Right lobe of liver (tissue), 6 donors: Measurements from ENCODE around the gene USP44. TPM values are rescaled to one million over a fixed set of nuclear protein-coding genes. Genes with fewer than 3 reads are reported as not detected.
"Not testable (repeated sequence)": the region's sequence is repeated elsewhere in the genome, so short reads cannot be mapped to it uniquely, and the experiment has no call there.

Experiments
- ATAC-seq, 4 donors: fragments of 200-7000 bp; cut with Tn5 transposase; one replicate each; pipeline ENCODE4 v1.9.1; 2020; ENCODE audit warnings: mild to moderate bottlenecking in 4 of 4, moderate library complexity in 4 of 4
- DNase-seq, 3 donors: peaks; one replicate each; pipeline ENCODE4 v3.0.0-alpha.2; 2020
- H3K27ac ChIP-seq, 3 donors: fragments of 200-600 bp; one replicate each; pipeline ENCODE4 v1.8.0; 2022
- H3K27me3 ChIP-seq, 2 donors: fragments of 200-600 bp; one replicate each; pipeline ENCODE4 v1.8.0; 2022
- H3K36me3 ChIP-seq, 4 donors: fragments of 200-600 bp; sonication (generic) in 1 of 4; one replicate each; pipeline versions ENCODE4 v1.5.1 to v1.8.0; 2017 to 2022; ENCODE audit warnings: control low read depth in 1 of 4
- H3K4me1 ChIP-seq, 4 donors: fragments of 200-600 bp; sonication (generic) in 1 of 4; one replicate each; pipeline versions ENCODE4 v1.5.1 to v1.8.0; 2017 to 2022; ENCODE audit warnings: control low read depth in 1 of 4
- H3K4me3 ChIP-seq, 3 donors: fragments of 200-600 bp; one replicate each; pipeline ENCODE4 v1.8.0; 2022
- H3K9me3 ChIP-seq, 4 donors: fragments of 200-600 bp; sonication (generic) in 1 of 4; one replicate each; pipeline versions ENCODE4 v1.5.1 to v1.8.0; 2017 to 2022; ENCODE audit warnings: control low read depth in 1 of 4
- POLR2A ChIP-seq: fragments of 450-650 bp; IDR thresholded peaks from one replicate; pipeline ENCODE4 v1.6.1; 2017; ENCODE audit warnings: antibody characterized with exemption, mild to moderate bottlenecking
- WGBS: methylation state at CpG from one replicate; pipeline ENCODE4 v1.1.6; 2018; ENCODE audit warnings: low coverage, low lambda C conversion rate; ENCODE audit not compliant: insufficient coverage; ENCODE audit errors: missing lambda C conversion rate; 5-methylcytosine and 5-hydroxymethylcytosine counted together
- intact Hi-C, 2 donors: fragments of 100-400 bp; cut with DNase I; formaldehyde crosslinking; loops; one replicate each; pipeline versions ENCODE4 v1.11.2 to v1.14.1; 2022
- total RNA-seq, 6 experiments: library from RNA; depleted of rRNA in 2 of 6; stranded (reverse); fragments of >200 nt in 2 of 6; fragmentation: NEBNext Ultra II Directional in 3 of 6; extraction: Animal tissue kit (Norgen Biotek cat#: 25700) in 3 of 6; gene quantifications; one replicate each; pipeline versions ENCODE4 v1.1.0 to v1.2.4, GENCODE V29; 2016 to 2023
- TF ChIP-seq, protein P1 (sequence below), 4 donors: fragments of 200-600 bp in 3 of 4; fragments of 450-650 bp in 1 of 4; IDR thresholded peaks; one replicate each; pipeline versions ENCODE4 v1.5.1 to v1.8.0; 2016 to 2022; ENCODE audit warnings: antibody characterized with exemption in 4 of 4, mild to moderate bottlenecking in 2 of 4
- donor health status: DM: no; HTN: yes; CAD: no.
- donor health status: DM: no; HTN: no; CAD: no.
- donor health status: DM: no; HTN: no; CAD: no.
- donor health status: DM: no; HTN: yes; CAD: no.
- donor health status: DM: no; HTN: yes; CAD: no.

The USP44 gene
- total RNA-seq, 6 experiments from 2014 or later: 0.22 to 0.31 (median 0.23) TPM; not detected in 2

DNA sequence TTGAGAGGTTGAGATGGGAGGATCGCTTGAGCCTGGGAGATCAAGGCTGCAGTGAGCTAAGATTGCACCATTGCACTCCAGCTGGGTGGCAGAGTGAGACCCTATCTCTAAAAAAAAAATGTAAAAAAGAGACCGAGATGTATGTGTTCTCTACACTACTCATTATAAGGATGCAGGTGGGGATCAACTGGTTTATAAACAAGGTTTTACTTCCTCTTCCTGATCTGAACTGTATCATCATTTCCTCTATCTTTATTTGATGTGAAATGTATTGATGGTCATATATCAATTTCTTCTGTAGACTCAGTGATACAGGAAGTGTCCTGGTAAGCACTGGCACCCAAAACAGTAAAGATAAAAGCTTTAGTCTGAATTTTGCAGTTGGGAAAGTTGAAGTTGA is 20.1 kb upstream of the USP44 start:
- 73% methylated on average over 2 of the region's 2 CpGs for WGBS
- ATAC-seq (no peak), DNase-seq (no peak)
- no peaks in the 10 kb centered on the region for H3K36me3 ChIP-seq
- H3K9me3 ChIP-seq: no peaks in the 10 kb centered on the region
- no peak overlapping the region for H3K4me3 ChIP-seq
- no peaks in the 10 kb centered on the region for H3K27me3 ChIP-seq
- TF ChIP-seq POLR2A: no peak
- intact Hi-C loops: no loop called here
- H3K4me1 ChIP-seq: no peaks in the 10 kb centered on the region
- no peak overlapping the region for H3K27ac ChIP-seq

DNA sequence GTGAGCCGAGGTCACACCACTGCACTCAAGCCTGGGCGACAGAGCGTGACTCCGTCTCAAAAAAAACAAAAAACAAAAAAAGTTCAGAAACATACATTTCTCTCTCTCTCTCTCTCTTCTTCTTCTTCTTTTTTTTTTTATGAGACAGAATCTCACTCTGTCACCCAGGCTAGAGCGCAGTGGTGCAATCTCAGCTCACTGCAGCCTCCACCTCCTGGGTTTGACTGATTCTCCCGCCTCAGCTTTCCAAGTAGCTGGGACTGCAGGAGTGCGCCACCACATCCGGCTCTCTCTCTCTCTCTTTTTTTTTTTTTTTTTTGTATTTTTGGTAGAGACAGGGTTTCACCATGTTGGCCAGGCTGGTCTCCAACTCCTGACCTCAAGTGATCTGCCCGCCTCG is 16.8 kb upstream of the USP44 start:
- H3K27me3 ChIP-seq, H3K36me3 ChIP-seq, DNase-seq, H3K4me3 ChIP-seq, ATAC-seq, H3K9me3 ChIP-seq, H3K4me1 ChIP-seq, H3K27ac ChIP-seq: not testable (repeated sequence)
- intact Hi-C loops: loop anchor here in 1 of 2 donors (10.0 kb wide), 1 partner anchor 427 kb away; the partner anchor contains the start of gene HAL
- 89% methylated on average over 10 of the region's 10 CpGs for WGBS

DNA sequence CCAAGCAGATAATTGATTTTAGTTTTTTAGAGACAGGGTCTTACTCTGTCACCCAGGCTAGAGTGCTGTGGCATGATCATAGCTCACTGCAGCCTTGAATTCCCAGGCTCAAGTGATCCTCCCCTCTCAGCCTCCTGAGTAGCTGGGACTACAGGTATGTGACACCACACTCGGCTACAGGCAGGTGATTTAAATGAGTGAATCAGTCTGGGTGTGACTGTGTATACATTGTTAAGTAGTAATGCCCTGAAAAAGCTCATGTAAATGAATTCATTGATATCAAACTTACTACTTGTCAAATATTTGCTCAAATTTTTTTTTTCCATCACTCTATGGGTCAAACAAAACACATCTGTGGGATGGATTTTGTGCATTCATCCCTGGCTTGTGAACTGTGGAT is 6.3 kb upstream of the USP44 start:
- no peak for TF ChIP-seq POLR2A
- TF ChIP-seq, protein P1, sequence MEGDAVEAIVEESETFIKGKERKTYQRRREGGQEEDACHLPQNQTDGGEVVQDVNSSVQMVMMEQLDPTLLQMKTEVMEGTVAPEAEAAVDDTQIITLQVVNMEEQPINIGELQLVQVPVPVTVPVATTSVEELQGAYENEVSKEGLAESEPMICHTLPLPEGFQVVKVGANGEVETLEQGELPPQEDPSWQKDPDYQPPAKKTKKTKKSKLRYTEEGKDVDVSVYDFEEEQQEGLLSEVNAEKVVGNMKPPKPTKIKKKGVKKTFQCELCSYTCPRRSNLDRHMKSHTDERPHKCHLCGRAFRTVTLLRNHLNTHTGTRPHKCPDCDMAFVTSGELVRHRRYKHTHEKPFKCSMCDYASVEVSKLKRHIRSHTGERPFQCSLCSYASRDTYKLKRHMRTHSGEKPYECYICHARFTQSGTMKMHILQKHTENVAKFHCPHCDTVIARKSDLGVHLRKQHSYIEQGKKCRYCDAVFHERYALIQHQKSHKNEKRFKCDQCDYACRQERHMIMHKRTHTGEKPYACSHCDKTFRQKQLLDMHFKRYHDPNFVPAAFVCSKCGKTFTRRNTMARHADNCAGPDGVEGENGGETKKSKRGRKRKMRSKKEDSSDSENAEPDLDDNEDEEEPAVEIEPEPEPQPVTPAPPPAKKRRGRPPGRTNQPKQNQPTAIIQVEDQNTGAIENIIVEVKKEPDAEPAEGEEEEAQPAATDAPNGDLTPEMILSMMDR (IDR thresholded peaks at IDR 0.05): no peak
- Histone ChIP-seq H3K27ac (no peak overlapping the region), H3K27me3 (no peaks in the 10 kb centered on the region), H3K4me1 (no peaks in the 10 kb centered on the region), H3K36me3 (no peaks in the 10 kb centered on the region), H3K9me3 (no peaks in the 10 kb centered on the region), H3K4me3 (no peak overlapping the region)
- intact Hi-C loops: no loop called here
- WGBS: no CpG with 5 or more reads among the region's 1 CpG
- ATAC-seq (no peak), DNase-seq (no peak)

DNA sequence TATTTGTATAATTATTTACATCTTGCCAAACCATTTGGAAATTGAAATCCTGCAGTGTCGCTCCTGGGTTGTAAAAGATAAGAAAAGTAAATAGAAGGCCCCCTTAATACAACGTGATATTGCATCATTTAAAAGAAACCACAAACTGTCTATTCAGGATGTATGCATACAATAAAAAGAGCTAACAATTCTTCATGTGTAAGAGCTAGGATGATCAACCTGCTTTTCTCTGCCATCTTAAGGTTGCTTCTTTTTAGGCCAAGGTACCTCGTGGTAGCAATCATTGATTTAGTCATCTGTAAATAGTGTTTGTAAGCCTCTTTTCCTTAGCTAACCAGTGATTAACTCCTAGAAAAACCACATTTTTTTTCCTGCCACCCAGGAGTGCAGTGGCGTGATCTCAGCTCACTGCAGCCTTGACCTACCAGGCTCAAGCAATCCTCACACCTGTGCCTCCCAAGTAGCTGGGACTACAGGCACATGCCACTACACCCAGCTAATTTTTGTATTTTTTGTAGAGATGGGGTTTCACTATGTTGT is 3.3 kb upstream of the USP44 start:
- WGBS: 27% methylated on average over 4 of the region's 4 CpGs
- no peak overlapping the region for H3K27ac ChIP-seq
- H3K27me3 ChIP-seq: no peaks in the 10 kb centered on the region
- ATAC-seq (no peak), DNase-seq (no peak)
- intact Hi-C loops: no loop called here
- no peaks in the 10 kb centered on the region for H3K4me1 ChIP-seq
- TF ChIP-seq POLR2A: no peak
- TF ChIP-seq, protein P1 (IDR thresholded peaks at IDR 0.05): no peak
- no peak overlapping the region for H3K4me3 ChIP-seq
- no peaks in the 10 kb centered on the region for H3K9me3 ChIP-seq
- no peaks in the 10 kb centered on the region for H3K36me3 ChIP-seq

DNA sequence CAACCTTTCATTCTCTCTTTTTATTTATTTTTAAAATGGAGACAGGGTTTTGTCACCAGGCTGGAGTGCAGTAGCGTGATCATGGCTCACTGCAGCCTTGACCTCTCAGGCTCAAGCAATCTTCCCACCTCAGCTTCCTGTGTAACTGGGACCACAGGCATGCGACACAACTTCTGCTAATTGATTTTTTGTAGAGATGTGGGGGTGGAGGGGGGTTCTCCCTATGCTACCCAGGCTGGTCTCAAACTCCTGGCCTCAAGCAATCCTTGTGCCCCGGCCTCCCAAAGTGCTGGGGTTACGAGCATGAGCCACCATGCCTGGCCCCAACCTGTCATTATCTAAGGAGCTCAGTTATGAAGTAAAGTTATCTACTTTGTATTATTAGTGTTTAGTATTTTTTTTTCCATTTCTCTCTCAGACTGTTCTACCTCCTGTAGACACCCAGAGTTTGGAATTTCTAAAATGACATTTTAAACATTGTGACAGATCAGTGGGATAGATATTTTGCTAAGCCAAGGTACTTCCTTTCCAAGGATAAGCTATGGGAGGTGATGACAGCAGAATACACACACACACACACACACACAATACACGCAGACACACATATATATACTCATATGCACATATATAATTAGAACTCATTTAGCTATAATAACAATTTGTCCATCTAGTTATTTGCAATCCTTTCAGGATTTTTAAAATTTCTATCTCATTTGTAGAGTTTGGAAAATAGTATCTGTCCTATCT is 2.1 kb upstream of the USP44 start:
- intact Hi-C loops: no loop called here
- no peaks in the 10 kb centered on the region for H3K9me3 ChIP-seq
- peaks cover 0 to 9% of the 10 kb centered on the region in 2 donors for H3K27me3 ChIP-seq
- H3K4me3 ChIP-seq: no peak overlapping the region
- H3K36me3 ChIP-seq: no peaks in the 10 kb centered on the region
- whole genome bisulfite sequencing: 91% methylated on average over 4 of the region's 5 CpGs
- TF ChIP-seq, protein P1 (IDR thresholded peaks at IDR 0.05): no peak
- TF ChIP-seq POLR2A: no peak
- no peak for DNase-seq
- H3K27ac ChIP-seq: no peak overlapping the region
- no peak for ATAC-seq
- H3K4me1 ChIP-seq: no peaks in the 10 kb centered on the region
